Neural cell (in vitro differentiated cells): ENCODE data around the gene BDKRB1.

Source experiments
- CTCF ChIP-seq: fragments of 450-650 bp; IDR thresholded peaks from 2 replicates; pipeline ENCODE4 v1.5.1; 2014; ENCODE audit warnings: antibody characterized with exemption, mild to moderate bottlenecking, moderate library complexity; ENCODE audit not compliant: poor library complexity, severe bottlenecking
- EZH2 ChIP-seq: fragments of 200-600, 300-800 bp; shearing (Covaris generic), sonication (generic); IDR thresholded peaks from 2 replicates; pipeline ENCODE4 v1.6.1; 2014; ENCODE audit warnings: antibody characterized with exemption, low read length, borderline replicate concordance, mild to moderate bottlenecking; ENCODE audit not compliant: insufficient read depth, poor library complexity, severe bottlenecking
- POLR2AphosphoS5 ChIP-seq: IDR thresholded peaks from 2 replicates; pipeline ENCODE4 v1.6.1; 2012

DNA sequence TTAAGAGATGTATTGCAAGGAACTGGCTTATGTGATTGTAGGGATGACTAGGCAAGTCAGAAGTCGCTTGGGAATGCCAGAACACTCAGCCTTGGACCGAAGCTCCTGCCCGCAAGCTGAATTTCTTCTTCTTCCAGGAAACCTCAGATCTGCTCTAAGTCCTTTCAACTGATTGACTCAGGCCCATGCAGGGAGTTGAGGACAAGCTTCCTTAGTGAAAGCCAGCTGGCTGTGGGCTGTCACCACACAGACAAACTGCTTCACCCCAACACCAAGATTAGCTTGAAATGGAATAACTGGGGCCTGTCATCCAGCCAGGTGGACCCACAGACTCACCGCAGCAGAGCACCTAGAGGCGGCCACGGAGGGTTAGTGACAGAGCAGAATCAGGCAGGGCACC lies 26.7 kb upstream of the BDKRB1 start:
- no peak for TF ChIP-seq CTCF
- TF ChIP-seq EZH2, result no peak
- TF ChIP-seq POLR2AphosphoS5, result no peak
